GM18858 (cell line): Measurements from ENCODE around the gene UBL4A.

Experiments used
- ATAC-seq: cut with Tn5 transposase; IDR thresholded peaks from one replicate; pipeline ENCODE4 v1.9.1; 2021; ENCODE audit not compliant: unreplicated experiment

UBL4A gene

DNA sequence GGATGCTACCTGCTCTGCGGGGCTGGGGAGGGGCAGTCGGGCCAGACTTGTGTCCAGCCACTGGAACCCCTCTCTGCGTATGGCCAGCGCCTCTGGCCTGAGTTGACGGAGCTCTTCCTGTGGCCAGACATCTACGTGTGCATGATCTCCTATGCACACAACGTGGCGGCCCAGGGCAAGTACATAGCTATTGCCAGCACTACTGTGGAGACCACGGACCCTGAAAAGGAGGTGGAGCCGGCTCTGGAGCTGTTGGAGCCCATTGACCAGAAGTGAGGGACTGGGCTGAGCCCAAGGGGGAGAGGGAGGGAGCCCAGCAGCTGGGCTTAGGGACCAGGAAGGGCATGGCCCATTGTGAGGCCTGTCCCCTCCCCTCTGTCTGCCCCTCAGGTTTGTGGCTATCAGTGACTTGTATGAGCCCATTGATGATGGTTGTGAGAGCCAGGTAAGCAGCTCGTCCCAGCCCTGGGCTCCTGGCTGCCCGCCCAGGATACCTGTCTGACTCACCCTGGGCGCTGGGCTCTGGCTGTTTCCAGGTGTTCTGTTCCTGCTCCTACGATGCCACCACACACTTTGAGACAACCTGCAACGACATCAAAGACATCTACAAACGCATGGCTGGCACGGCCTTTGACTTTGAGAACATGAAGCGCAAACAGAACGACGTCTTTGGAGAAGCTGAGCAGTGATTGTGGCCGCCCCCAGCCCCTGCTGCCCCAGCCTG lies 44.3 kb downstream of the UBL4A start:
- no peak for ATAC-seq

- ATAC-seq, result no peak
Observed at GRCh38 chrX:154441564-154441963, 44.9 kb downstream of the UBL4A start.

GRCh38 chrX:154440623-154441357 lies 45.6 kb downstream of the UBL4A start:
- no peak for ATAC-seq

DNA sequence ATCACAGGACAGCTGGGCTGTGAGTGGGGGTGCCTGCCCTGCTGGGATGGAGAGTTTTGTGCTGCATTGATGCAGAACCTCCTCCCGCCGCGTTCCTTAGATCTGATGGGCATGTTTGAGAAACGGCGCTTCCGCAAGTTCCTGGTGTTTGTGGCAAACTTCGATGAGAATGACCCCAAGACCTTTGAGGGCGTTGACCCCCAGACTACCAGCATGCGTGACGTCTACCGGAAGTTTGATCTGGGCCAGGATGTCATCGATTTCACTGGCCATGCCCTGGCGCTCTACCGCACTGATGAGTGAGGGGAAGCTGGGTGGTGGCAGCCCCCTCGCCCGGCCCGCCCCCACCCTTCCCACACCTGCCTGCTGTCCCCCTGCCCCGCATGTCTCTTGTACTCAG lies 46.6 kb downstream of the UBL4A start:
- no peak for ATAC-seq

DNA sequence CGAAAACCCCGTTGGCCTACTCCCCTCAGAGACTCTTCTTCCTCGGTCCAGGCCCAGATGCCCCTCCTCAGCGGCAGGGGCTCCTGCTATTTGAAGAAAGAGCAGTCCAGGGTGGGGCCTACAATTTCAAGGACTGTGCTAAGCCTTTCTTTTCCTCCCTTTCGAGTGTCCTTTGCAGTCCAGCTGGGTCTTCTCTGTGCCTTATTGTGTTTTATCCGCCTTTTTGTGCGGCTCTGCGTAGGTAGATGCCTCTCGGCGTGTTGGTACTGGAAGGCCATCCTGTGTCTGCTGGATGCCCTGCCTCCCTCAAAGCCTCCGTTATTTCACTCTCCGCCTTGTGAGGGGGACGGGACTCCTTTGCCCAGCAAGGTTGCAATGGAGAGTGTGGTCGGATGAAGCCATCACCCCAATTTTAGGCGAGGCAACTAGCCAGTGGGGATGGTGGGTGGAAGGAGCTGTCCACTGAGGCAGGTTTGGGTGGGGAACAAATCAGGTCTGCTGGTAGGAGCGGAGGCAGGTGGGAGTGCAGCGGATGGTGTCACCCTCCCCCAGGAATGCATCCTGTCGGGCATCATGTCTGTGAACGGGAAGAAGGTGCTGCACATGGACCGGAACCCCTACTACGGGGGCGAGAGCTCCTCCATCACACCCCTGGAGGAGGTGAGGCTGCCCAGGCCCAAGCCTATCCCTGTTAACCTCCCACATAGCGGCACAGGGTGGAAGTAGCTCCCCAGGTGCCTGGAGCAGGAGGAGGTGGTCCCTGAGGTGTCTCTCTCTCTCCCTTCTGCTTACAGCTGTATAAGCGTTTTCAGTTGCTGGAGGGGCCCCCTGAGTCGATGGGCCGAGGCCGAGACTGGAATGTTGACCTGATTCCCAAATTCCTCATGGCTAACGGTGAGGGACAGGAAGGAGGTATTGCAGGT lies 48.2 kb downstream of the UBL4A start:
- ATAC-seq, result no peak

DNA sequence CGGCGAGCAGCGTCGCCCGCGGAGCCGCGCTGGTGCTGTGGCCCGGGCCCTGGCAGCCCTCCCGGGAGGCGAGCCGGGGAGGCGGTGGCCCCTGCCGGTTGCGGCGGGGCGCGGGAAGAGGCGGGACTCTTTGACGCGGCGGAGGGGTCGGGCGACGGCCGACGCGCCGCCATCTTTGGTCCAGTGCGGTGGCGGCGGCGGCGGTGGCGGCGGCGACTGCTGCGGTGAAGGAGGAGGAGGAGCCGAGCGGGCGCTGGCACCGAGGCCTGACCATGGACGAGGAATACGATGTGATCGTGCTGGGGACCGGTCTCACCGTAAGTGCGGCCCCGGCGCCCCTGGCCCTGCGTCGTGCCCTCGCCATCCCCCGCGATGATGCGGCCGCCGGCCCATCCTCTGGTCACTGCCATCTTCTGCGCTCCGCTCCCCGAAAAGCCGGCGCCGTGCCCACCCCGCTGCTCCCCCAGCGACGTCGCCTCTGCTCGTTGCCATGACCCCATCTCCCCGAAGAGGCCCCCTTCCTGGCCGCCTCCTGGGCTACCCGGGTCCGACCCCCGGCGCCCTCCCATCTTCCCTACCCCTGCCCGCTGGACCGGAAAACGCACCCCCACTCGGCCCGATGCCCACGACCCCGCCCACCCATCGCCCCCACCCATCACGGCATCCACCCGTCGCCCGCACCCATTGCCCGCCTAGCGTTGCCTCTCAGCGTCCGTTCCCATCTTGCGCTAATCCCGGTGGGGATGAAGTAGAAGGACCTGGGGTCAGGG lies 49.2 kb downstream of the UBL4A start, which contains the start of gene GDI1:
Gene GDI1 (plus strand): TSS at position 172 of the 770 bp plus-strand sequence. CDS start 101 bp downstream, at position 273.
- no peak for ATAC-seq

DNA sequence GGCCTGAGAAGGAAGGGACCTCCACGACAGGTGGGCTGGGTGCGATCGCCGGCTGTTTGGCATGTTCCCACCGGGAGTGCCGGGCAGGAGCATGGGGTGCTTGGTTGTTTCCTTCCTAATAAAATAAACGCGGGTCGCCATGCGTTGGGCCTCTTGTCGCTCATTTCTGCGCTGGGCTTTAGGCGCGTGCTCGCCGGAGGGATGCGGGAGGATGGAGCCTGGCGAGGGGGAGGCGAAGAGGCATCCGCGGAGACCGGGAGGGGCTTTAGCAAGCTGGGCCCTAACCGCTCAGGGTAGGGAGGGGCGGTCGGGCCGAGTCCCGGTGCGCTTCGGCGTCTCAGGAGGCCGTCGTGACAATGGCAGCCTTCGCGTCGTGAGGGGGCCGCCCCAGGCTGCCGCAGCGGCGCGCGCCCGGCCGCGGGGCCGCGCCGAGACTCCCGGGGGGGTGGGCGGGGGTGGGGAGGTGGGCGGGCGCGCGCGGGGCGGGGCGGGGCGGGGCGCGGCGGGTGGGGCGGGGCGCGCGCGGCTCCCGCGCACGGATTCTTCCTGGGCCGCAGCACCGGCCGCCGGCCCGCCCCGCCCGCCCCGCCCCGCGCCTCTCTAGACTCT lies 49.9 kb downstream of the UBL4A start:
- no peak for ATAC-seq

- no peak for ATAC-seq
Observed at GRCh38 chrX:154435171-154435733, 51.2 kb downstream of the UBL4A start.

DNA sequence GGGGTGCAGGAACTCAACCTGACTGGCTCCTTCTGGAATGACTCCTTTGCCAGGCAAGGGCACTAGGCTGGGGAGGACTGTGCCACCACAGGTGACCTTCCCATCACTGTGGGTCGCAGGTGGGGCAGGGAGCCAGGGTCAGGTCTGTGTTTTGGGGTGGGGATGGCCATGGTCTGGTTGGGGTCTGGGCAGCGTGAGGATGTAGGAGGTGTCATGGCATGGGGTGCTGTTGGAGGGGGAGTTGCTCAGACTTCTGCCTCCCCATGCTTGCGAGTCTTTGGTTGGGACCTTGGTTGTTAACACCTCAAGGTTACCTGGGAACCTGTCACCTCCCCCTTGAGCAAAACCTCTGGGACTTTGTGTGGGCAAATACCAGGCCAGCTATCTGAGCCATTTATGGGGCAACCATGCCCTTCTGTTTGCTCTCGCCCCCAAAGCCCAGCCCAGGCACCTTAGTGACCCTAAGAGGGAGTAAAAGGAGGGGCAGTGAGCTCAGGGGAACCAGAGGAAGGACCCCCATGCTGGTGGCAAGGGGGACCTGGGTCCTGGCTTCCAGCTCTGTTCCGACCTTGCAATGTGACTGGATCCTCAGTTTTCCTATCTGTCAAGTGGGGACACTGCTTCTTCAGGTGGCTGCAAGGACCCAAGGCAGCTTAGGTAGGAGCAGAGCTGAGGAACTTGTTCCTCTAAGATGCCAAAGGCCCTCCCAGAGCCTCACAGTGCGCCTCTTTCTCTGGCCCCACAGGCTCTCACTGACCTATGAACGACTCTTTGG lies 51.8 kb downstream of the UBL4A start:
- ATAC-seq, result no peak
